Retinal pigment epithelial cell (primary cell): ENCODE measurements around the gene SPAG17.

Experiments
- DNase-seq: peaks from one replicate; pipeline ENCODE4 v3.0.0-alpha.2; 2010; ENCODE audit warnings: low read depth
- H3K4me3 ChIP-seq: 2 replicates; pipeline ENCODE4 v1.5.1; 2011; ENCODE audit warnings: mild to moderate bottlenecking, low read length, control low read depth, moderate library complexity
- CTCF ChIP-seq: conservative IDR thresholded peaks from 2 replicates; pipeline ENCODE4 v1.5.1; 2011; ENCODE audit warnings: low read depth, low read length, control low read depth, inconsistent platforms

Gene SPAG17

DNA sequence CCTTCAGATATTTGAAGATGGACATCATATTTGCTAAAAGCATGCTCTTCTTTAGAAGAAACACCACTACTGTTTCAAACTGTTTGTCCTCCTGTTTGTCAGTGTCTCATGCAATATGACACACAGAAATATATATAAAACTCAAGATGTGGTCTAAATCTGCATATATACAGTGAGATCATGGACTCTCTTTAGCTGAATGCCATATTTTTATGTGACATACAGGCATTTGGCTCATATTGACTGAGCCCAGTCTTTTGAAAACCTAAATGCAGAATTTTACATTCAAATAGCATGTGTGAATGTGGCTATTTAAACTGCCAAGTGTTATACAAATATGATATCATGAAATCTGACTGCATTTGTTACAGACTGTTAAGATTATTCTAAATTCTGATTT lies 274.0 kb downstream of the SPAG17 start:
- TF ChIP-seq CTCF, result no peak
- no peak for DNase-seq
- no peak overlapping the region for H3K4me3 ChIP-seq

GRCh38 chr1:117905019-117905418 lies 280.0 kb downstream of the SPAG17 start:
- no peak for TF ChIP-seq CTCF
- H3K4me3 ChIP-seq, result no peak overlapping the region
- DNase-seq, result no peak

GRCh38 chr1:117904485-117904884 lies 280.5 kb downstream of the SPAG17 start:
- DNase-seq, result no peak
- TF ChIP-seq CTCF, result no peak

More at GRCh38 chr1:117904485-117904884, 280.5 kb downstream of the SPAG17 start:
- no peak overlapping the region for H3K4me3 ChIP-seq
